HepG2 (cell line): ENCODE data around the gene GNAI2. TPM values are rescaled to one million over a fixed set of nuclear protein-coding genes. Genes with fewer than 3 reads are reported as not detected.

Source experiments
- KLF15 ChIP-seq: sonication (generic); formaldehyde crosslinking; IDR thresholded peaks from 2 replicates; pipeline ENCODE4 v1.8.1; 2023; ENCODE audit warnings: borderline replicate concordance, mild to moderate bottlenecking, inconsistent platforms, missing genetic modification reagents, mixed read lengths
- KMT2A ChIP-seq: sonication (generic); formaldehyde crosslinking; IDR thresholded peaks from 2 replicates; pipeline ENCODE4 v1.4.0; 2020; ENCODE audit warnings: missing genetic modification reagents
- MAF1 ChIP-seq: sonication (generic); formaldehyde crosslinking; IDR thresholded peaks from 2 replicates; pipeline ENCODE4 v1.5.0; 2020; ENCODE audit warnings: missing genetic modification reagents, borderline replicate concordance
- RBAK ChIP-seq: sonication (generic); formaldehyde crosslinking; IDR thresholded peaks from 2 replicates; pipeline ENCODE4 v1.5.1; 2020; ENCODE audit warnings: mild to moderate bottlenecking, missing genetic modification reagents
- SP2 ChIP-seq: sonication (generic); formaldehyde crosslinking; IDR thresholded peaks from 2 replicates; pipeline ENCODE4 v1.5.1; 2020; ENCODE audit warnings: mild to moderate bottlenecking, missing genetic modification reagents
- SPEN ChIP-seq: sonication (generic); formaldehyde crosslinking; IDR thresholded peaks from 2 replicates; pipeline ENCODE4 v1.5.1; 2020; ENCODE audit warnings: low read depth, mild to moderate bottlenecking, missing genetic modification reagents
- U2AF2 ChIP-seq: fragments of 200-400 bp; formaldehyde crosslinking; IDR thresholded peaks from 2 replicates; pipeline ENCODE4 v1.6.1; 2017; ENCODE audit warnings: low read depth, mild to moderate bottlenecking, low read length
- ZEB1 ChIP-seq: IDR thresholded peaks from 2 replicates; pipeline ENCODE4 v1.6.1; 2012; ENCODE audit warnings: mild to moderate bottlenecking, low read depth, inconsistent platforms; ENCODE audit not compliant: insufficient replicate concordance
- ZNF205 ChIP-seq: IDR thresholded peaks from 2 replicates; pipeline ENCODE4 v1.6.1; 2018; ENCODE audit warnings: missing biosample characterization, missing genetic modification reagents
- ZNF605 ChIP-seq: sonication (generic); formaldehyde crosslinking; IDR thresholded peaks from 2 replicates; pipeline ENCODE4 v1.8.0; 2022; ENCODE audit warnings: mild to moderate bottlenecking, missing genetic modification reagents
- ZNF619 ChIP-seq: sonication (generic); formaldehyde crosslinking; IDR thresholded peaks from 2 replicates; pipeline ENCODE4 v1.4.0; 2020; ENCODE audit warnings: mild to moderate bottlenecking, missing genetic modification reagents
- ZNF713 ChIP-seq: sonication (generic); formaldehyde crosslinking; IDR thresholded peaks from 2 replicates; pipeline ENCODE4 v1.4.0; 2020; ENCODE audit warnings: mild to moderate bottlenecking, missing genetic modification reagents
- ZNF747 ChIP-seq: sonication (generic); formaldehyde crosslinking; IDR thresholded peaks from 2 replicates; pipeline ENCODE4 v1.8.1; 2023; ENCODE audit warnings: missing genetic modification reagents, mild to moderate bottlenecking, borderline replicate concordance
- polyA plus RNA-seq, 8 experiments: library from polyadenylated mRNA; depleted of rRNA in 3 of 8; stranded (reverse) in 7 of 8; unstranded in 1 of 8; fragments of >200 nt; fragmentation: Illumina TruSeq in 4 of 8; extraction: Trizol in 4 of 8; gene quantifications; 2 replicates each; pipeline versions ENCODE4 v1.2.1 to v1.2.3, GENCODE V29; 2011 to 2016; ENCODE audit warnings: low read depth in 4 of 8, missing spikeins in 1 of 8, mixed read lengths in 1 of 8; ENCODE audit not compliant: insufficient read depth in 1 of 8
- total RNA-seq, 5 experiments: library from RNA; depleted of rRNA; stranded (reverse); fragments of >200 nt; fragmentation: Illumina TruSeq; extraction: Trizol; gene quantifications; 2 replicates each; pipeline ENCODE4 v1.2.3, GENCODE V29; 2016; ENCODE audit warnings: low read depth in 1 of 5
- TF ChIP-seq, protein P1 (sequence below): sonication (generic); formaldehyde crosslinking; IDR thresholded peaks from 2 replicates; pipeline ENCODE4 v1.4.0; 2020; ENCODE audit warnings: mild to moderate bottlenecking, missing genetic modification reagents
- TF ChIP-seq, protein P2 (sequence below): sonication (generic); formaldehyde crosslinking; IDR thresholded peaks from 2 replicates; pipeline ENCODE4 v1.4.0; 2020; ENCODE audit warnings: missing genetic modification reagents
- TF ChIP-seq, protein P3 (sequence below): sonication (generic); formaldehyde crosslinking; conservative IDR thresholded peaks from 2 replicates; pipeline ENCODE4 v1.5.0; 2020; ENCODE audit warnings: missing genetic modification reagents
- TF ChIP-seq, protein P4 (sequence below): sonication (generic); formaldehyde crosslinking; IDR thresholded peaks from 2 replicates; pipeline ENCODE4 v1.4.0; 2020; ENCODE audit warnings: mild to moderate bottlenecking, low read depth, missing genetic modification reagents
- TF ChIP-seq, protein P5 (sequence below): sonication (generic); formaldehyde crosslinking; IDR thresholded peaks from 2 replicates; pipeline ENCODE4 v1.4.0; 2020; ENCODE audit warnings: missing genetic modification reagents, mild to moderate bottlenecking, borderline replicate concordance
- TF ChIP-seq, protein P6 (sequence below): sonication (generic); formaldehyde crosslinking; IDR thresholded peaks from 2 replicates; pipeline ENCODE4 v1.4.0; 2020; ENCODE audit warnings: missing genetic modification reagents, borderline replicate concordance

GNAI2 gene
- total and polyA plus RNA-seq, 2 of the 13 experiments (the other 11 are each of a cell fraction or from before 2014, with no cell fraction given) = 51.1 to 66.2 TPM

DNA sequence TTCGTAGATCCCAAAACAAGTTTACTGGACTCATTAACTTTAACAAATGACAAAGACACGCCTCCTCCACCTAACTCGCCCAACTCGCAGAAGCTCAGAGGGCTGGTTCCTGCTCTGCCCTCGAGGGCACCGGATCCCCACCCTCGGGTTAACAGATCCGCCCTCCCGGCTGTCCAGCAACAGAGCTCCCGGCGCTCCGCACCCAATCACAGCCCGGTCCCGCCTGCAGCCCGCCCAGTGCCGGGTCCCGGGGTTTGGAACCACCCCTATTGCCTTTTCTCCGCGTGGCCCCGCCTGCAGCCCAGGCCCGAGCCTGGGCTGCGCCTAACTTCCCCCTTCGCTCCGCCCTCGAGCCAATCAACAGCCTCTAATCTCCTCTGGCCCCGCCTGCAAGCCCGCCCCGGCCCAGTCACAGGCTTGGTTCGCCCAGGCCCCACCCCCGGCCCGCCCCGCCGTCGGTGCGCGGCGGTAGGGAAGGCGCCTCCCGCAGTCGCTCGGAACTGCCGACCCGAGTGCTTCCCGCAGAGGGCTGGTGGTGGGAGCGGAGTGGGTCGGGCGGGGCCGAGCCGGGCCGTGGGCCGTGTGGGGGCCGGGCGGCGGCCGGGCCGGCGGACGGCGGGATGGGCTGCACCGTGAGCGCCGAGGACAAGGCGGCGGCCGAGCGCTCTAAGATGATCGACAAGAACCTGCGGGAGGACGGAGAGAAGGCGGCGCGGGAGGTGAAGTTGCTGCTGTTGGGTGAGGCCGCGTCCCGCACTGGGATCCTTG, at the start of gene GNAI2 (continued):
- TF ChIP-seq ZNF713 (no peak), SP2 (peak; percentile 84), KMT2A (CRISPR knock-in tag) (no peak), ZEB1 (no peak), SPEN (CRISPR knock-in tag) (no peak; the same call in 1 of the 2 replicates), ZNF205 (CRISPR knock-in tag) (no peak), MAF1 (no peak), ZNF747 (CRISPR knock-in tag) (no peak), RBAK (CRISPR knock-in tag) (no peak), ZNF605 (CRISPR knock-in tag) (peak; percentile 70), U2AF2 (no peak), KLF15 (no peak), ZNF619 (CRISPR knock-in tag) (no peak)
- TF ChIP-seq, protein P1, sequence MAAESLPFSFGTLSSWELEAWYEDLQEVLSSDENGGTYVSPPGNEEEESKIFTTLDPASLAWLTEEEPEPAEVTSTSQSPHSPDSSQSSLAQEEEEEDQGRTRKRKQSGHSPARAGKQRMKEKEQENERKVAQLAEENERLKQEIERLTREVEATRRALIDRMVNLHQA (CRISPR knock-in tag) = no peak
- TF ChIP-seq, protein P2, sequence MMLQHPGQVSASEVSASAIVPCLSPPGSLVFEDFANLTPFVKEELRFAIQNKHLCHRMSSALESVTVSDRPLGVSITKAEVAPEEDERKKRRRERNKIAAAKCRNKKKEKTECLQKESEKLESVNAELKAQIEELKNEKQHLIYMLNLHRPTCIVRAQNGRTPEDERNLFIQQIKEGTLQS (CRISPR knock-in tag) = no peak
- TF ChIP-seq, protein P3, sequence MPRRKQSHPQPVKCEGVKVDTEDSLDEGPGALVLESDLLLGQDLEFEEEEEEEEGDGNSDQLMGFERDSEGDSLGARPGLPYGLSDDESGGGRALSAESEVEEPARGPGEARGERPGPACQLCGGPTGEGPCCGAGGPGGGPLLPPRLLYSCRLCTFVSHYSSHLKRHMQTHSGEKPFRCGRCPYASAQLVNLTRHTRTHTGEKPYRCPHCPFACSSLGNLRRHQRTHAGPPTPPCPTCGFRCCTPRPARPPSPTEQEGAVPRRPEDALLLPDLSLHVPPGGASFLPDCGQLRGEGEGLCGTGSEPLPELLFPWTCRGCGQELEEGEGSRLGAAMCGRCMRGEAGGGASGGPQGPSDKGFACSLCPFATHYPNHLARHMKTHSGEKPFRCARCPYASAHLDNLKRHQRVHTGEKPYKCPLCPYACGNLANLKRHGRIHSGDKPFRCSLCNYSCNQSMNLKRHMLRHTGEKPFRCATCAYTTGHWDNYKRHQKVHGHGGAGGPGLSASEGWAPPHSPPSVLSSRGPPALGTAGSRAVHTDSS (CRISPR knock-in tag) = no peak
- TF ChIP-seq, protein P4, sequence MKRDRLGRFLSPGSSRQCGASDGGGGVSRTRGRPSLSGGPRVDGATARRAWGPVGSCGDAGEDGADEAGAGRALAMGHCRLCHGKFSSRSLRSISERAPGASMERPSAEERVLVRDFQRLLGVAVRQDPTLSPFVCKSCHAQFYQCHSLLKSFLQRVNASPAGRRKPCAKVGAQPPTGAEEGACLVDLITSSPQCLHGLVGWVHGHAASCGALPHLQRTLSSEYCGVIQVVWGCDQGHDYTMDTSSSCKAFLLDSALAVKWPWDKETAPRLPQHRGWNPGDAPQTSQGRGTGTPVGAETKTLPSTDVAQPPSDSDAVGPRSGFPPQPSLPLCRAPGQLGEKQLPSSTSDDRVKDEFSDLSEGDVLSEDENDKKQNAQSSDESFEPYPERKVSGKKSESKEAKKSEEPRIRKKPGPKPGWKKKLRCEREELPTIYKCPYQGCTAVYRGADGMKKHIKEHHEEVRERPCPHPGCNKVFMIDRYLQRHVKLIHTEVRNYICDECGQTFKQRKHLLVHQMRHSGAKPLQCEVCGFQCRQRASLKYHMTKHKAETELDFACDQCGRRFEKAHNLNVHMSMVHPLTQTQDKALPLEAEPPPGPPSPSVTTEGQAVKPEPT (CRISPR knock-in tag) = 0 out of 2 replicates have a peak, but pooled peaks have one; percentile 38
- TF ChIP-seq, protein P5, sequence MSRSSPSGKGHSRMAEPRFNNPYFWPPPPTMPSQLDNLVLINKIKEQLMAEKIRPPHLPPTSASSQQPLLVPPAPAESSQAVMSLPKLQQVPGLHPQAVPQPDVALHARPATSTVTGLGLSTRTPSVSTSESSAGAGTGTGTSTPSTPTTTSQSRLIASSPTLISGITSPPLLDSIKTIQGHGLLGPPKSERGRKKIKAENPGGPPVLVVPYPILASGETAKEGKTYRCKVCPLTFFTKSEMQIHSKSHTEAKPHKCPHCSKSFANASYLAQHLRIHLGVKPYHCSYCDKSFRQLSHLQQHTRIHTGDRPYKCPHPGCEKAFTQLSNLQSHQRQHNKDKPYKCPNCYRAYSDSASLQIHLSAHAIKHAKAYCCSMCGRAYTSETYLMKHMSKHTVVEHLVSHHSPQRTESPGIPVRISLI (CRISPR knock-in tag) = no peak
- TF ChIP-seq, protein P6, sequence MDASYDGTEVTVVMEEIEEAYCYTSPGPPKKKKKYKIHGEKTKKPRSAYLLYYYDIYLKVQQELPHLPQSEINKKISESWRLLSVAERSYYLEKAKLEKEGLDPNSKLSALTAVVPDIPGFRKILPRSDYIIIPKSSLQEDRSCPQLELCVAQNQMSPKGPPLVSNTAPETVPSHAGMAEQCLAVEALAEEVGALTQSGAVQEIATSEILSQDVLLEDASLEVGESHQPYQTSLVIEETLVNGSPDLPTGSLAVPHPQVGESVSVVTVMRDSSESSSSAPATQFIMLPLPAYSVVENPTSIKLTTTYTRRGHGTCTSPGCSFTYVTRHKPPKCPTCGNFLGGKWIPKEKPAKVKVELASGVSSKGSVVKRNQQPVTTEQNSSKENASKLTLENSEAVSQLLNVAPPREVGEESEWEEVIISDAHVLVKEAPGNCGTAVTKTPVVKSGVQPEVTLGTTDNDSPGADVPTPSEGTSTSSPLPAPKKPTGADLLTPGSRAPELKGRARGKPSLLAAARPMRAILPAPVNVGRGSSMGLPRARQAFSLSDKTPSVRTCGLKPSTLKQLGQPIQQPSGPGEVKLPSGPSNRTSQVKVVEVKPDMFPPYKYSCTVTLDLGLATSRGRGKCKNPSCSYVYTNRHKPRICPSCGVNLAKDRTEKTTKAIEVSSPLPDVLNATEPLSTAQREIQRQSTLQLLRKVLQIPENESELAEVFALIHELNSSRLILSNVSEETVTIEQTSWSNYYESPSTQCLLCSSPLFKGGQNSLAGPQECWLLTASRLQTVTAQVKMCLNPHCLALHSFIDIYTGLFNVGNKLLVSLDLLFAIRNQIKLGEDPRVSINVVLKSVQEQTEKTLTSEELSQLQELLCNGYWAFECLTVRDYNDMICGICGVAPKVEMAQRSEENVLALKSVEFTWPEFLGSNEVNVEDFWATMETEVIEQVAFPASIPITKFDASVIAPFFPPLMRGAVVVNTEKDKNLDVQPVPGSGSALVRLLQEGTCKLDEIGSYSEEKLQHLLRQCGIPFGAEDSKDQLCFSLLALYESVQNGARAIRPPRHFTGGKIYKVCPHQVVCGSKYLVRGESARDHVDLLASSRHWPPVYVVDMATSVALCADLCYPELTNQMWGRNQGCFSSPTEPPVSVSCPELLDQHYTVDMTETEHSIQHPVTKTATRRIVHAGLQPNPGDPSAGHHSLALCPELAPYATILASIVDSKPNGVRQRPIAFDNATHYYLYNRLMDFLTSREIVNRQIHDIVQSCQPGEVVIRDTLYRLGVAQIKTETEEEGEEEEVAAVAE (CRISPR knock-in tag) = no peak
